Neural progenitor cell (in vitro differentiated cells): Measurements from ENCODE around the gene CD151.

Experiments
- EZH2 ChIP-seq: fragments of 200-600 bp; sonication (generic); IDR thresholded peaks from 2 replicates; pipeline ENCODE4 v1.6.1; 2017; ENCODE audit warnings: antibody characterized with exemption, mild to moderate bottlenecking, moderate library complexity
- TF ChIP-seq, protein P1 (sequence below): fragments of 200-600 bp; sonication (generic); IDR thresholded peaks from 2 replicates; pipeline ENCODE4 v1.5.1; 2017; ENCODE audit warnings: antibody characterized with exemption, mild to moderate bottlenecking

DNA sequence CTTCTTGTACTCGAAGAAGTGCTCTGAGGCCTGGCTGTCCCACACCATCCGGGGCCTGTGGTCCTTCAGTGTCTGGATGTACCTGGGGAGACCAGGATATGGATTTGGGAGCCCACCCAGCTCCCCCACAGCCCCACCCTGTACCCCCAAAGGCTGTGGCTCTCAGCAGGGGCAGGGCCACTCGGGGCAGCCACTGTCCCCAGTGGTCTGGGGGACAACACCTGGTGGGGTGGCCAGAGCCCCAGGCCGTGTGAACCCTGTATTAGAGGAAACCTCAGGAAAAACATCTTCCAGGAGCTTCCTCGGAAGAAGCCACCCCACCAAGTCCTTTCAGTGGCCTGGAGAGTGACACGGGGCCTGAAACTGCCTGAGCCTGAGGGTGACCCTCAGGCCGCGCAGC lies 37.7 kb downstream of the CD151 start:
- TF ChIP-seq, protein P1, sequence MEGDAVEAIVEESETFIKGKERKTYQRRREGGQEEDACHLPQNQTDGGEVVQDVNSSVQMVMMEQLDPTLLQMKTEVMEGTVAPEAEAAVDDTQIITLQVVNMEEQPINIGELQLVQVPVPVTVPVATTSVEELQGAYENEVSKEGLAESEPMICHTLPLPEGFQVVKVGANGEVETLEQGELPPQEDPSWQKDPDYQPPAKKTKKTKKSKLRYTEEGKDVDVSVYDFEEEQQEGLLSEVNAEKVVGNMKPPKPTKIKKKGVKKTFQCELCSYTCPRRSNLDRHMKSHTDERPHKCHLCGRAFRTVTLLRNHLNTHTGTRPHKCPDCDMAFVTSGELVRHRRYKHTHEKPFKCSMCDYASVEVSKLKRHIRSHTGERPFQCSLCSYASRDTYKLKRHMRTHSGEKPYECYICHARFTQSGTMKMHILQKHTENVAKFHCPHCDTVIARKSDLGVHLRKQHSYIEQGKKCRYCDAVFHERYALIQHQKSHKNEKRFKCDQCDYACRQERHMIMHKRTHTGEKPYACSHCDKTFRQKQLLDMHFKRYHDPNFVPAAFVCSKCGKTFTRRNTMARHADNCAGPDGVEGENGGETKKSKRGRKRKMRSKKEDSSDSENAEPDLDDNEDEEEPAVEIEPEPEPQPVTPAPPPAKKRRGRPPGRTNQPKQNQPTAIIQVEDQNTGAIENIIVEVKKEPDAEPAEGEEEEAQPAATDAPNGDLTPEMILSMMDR: no peak
- no peak for TF ChIP-seq EZH2
